Activated naive CD4-positive, alpha-beta T cell treated with anti-CD3 and anti-CD28 coated beads, Interleukin-2, amount 50 U/mL, for 72 hours (primary cell): ENCODE results near the gene ABLIM2. TPM values are rescaled to one million over a fixed set of nuclear protein-coding genes. Genes with fewer than 3 reads are reported as not detected.

Experiments used
- ATAC-seq, 2 donors: fragments of 150-1000 bp; cut with Tn5 transposase; 2 replicates each; pipeline ENCODE4 v1.10.0; 2021; ENCODE audit warnings: mild to moderate bottlenecking in 2 of 2, moderate library complexity in 2 of 2
- DNase-seq, 2 donors: peaks; one replicate each; pipeline ENCODE4 v3.0.0; 2021 to 2022; ENCODE audit warnings: low spot score in 2 of 2
- H3K27ac Mint-ChIP-seq, 2 donors: one replicate each; pipeline ENCODE4 v1.8.0; 2022; ENCODE audit warnings: mild to moderate bottlenecking in 2 of 2, mixed read lengths in 2 of 2
- H3K36me3 Mint-ChIP-seq, 2 donors: one replicate each; pipeline ENCODE4 v1.8.0; 2022; ENCODE audit warnings: mixed read lengths in 2 of 2
- H3K9me3 Mint-ChIP-seq, 2 donors: one replicate each; pipeline ENCODE4 v1.8.0; 2022; ENCODE audit warnings: mixed read lengths in 2 of 2
- total RNA-seq, 2 donors: library from RNA; stranded (reverse); gene quantifications; one replicate each; pipeline ENCODE4 v1.2.3, GENCODE V29; 2022

The ABLIM2 gene
- total RNA-seq, 2 donors from 2014 or later: 0.27 to 0.41 TPM

DNA sequence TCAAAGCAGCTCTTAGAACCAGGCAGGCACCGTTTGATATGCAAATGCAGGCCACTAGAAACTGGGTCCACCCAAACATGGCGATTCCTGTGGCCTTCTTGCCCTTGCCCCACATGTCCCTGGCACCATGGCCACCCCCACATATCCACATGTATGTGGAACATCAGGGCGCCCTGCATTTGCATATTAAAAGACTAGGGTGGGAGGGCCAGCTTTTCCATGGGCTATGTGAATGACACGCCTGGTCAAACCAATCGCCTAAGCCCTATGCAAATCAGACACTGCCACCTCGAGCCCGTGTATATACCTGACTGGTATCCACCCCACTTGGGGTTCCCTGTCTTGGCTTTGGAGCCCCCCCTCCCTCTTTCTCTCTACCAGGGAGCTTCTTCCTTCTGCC is 107.0 kb downstream of the ABLIM2 start:
- peaks cover 0 to 4% of the 10 kb centered on the region in 2 donors for H3K9me3 Mint-ChIP-seq
- no peak for ATAC-seq
- DNase-seq: no peak

GRCh38 chr4:8050555-8051206 is 107.9 kb downstream of the ABLIM2 start:
- Mint-ChIP-seq H3K36me3 (peaks cover 0 to 9% of the 10 kb centered on the region in 2 donors), H3K27ac (no peak overlapping the region), H3K9me3 (peaks cover 0 to 4% of the 10 kb centered on the region in 2 donors)
- no peak for ATAC-seq
- no peak for DNase-seq

More for the DNA sequence above, 107.0 kb downstream of the ABLIM2 start:
- H3K27ac Mint-ChIP-seq: no peak overlapping the region
- H3K36me3 Mint-ChIP-seq: peaks cover 0 to 9% of the 10 kb centered on the region in 2 donors

DNA sequence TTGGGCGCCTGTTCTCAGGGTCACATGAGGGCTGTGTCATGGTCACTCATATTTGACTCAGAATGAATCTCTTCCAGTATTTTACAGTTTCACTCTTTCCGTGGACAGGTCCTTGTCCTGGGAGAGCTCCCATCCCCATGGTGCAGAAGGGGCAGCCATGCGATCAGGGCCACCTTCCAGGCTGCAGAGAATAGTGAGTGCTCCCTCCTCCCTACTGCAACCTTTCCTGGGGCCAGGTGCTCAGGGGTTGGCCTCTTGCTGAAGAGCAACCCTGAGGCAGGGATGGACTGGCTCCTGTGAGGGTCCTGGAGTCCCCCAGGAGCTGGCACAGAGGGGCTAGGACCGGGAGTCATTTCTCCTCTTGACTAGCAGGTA is 108.4 kb downstream of the ABLIM2 start:
- peaks cover 0 to 9% of the 10 kb centered on the region in 2 donors for H3K36me3 Mint-ChIP-seq
- DNase-seq (no peak), ATAC-seq (no peak)
- H3K9me3 Mint-ChIP-seq: peaks cover 0 to 1% of the 10 kb centered on the region in 2 donors
- no peak overlapping the region for H3K27ac Mint-ChIP-seq

DNA sequence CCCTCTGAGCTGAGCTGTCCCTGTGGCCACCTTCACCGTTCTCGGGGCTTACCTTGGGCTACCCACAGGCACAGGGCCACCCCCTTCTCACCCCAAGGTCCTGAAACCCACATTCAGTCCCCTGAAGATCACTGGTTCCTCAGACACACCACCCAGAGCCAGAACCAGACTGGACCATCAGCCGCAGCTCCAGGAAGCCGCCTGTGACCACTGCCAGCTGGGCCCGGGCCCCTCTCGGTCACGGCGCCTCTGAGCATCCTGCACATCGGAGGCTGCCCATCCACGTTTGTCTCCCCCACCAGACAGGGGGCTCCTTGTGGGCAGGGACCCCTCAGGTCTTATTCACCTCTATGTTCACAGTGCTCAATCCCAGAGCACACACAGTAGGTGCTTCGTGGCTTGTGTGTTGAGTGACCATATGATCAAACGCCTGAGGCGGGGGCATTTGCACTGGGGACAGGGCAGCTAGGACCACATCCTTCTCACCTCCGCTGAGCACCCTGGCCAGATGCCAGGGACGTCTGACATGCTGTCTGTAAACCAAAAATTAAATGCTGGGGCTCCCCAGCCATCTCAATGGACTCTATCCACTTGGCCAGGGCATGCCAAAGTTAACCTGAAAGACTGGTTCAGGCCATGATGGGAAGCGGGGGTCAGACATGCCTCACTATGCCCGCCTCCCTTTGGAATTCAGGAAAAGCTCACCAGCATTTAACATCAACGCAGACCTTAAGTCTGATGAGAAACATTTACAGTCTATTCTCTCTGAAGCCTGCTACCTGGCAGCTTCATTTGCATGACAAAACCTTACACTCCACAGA is 109.5 kb downstream of the ABLIM2 start:
- H3K27ac Mint-ChIP-seq: no peak overlapping the region
- no peak for ATAC-seq
- DNase-seq: no peak
- peaks cover 0 to under 1% of the 10 kb centered on the region in 2 donors for H3K36me3 Mint-ChIP-seq
- H3K9me3 Mint-ChIP-seq: no peaks in the 10 kb centered on the region

DNA sequence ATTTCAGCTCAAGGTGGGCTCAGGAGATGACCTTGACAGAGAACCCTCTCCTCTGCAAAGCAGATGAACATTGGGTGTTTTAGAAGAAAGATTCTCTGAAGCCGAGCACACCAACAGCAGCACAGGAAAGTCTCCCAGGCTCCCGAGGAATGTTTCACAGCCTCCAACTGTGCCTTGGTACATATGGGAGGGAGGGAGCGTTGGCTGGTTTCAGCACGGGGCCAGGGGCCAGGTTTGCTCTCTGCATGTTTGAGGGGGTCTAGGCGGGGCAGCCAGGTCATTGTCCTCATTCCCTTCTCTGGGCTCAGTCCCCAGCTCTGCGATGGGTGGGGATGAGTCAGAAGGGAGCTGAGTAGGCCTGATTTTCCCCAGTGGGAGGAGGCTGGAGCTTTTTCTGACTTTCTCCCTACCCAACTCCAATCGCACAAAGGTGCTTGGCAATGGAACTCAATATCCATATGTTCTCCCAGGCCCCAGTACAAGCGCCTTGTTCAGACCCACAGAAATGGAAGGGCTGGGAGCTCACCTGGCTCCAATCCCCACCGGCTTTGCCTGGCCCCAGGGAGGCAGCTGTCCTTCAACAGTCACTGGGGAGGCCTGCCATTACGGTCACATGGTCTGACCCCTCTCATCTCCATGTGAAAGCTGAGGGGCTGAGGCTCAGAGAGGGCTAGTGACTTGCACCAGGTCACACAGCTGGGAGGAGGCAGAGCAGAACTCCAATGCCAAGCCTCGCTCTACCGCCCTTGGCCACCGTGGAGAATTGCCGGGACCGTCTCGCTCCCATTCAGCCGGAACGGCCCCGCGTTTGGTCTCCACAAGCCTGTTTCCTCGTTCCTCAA is 110.6 kb downstream of the ABLIM2 start:
- ATAC-seq (no peak), DNase-seq (no peak)
- Mint-ChIP-seq H3K9me3 (no peaks in the 10 kb centered on the region), H3K36me3 (no peaks in the 10 kb centered on the region), H3K27ac (no peak overlapping the region)

DNA sequence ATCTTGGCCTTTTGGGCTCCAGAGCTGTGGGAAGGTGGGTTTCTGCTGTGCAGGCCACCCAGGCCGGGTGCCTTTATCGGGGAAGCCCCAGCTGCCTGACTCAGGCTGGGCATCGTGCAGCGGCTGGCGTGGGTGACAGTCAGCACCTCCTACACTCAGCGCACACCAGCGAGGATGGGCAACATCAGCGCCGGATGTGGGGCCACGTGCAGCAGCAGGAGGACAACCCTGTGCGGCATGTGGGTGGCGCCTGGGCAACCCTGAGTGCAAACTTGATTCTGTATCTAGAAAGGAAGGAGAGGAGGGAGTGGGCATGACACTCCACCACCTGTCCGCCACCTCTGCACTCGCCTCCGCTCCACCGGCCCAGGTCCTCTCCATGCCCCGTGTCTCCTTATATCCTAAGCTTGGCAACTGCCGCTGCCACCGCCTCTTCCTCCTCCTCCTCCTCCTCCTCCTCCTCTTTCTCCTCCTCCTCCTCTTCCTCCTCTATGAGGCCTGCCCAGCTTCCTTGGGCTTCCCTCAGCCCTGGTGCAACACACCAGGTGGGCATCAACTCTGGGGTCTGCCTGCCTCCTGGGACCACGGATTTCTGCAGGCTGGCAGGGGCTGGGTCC is 111.6 kb downstream of the ABLIM2 start:
- DNase-seq (no peak), ATAC-seq (no peak)
- H3K9me3 Mint-ChIP-seq: no peaks in the 10 kb centered on the region
- no peaks in the 10 kb centered on the region for H3K36me3 Mint-ChIP-seq
- no peak overlapping the region for H3K27ac Mint-ChIP-seq

- H3K9me3 Mint-ChIP-seq: no peaks in the 10 kb centered on the region
- no peak for ATAC-seq
- DNase-seq: no peak
- no peak overlapping the region for H3K27ac Mint-ChIP-seq
- H3K36me3 Mint-ChIP-seq: no peaks in the 10 kb centered on the region
Measured at GRCh38 chr4:8045909-8046308, 112.7 kb downstream of the ABLIM2 start.

- no peak for ATAC-seq
- DNase-seq: no peak
- peak overlapping the region in 1 of 2 donors; percentile 9 for H3K27ac Mint-ChIP-seq
- no peaks in the 10 kb centered on the region for H3K9me3 Mint-ChIP-seq
- H3K36me3 Mint-ChIP-seq: no peaks in the 10 kb centered on the region
Measured at GRCh38 chr4:8044699-8045098, 113.9 kb downstream of the ABLIM2 start.

- Mint-ChIP-seq H3K27ac (no peak overlapping the region), H3K36me3 (no peaks in the 10 kb centered on the region), H3K9me3 (no peaks in the 10 kb centered on the region)
- no peak for ATAC-seq
- no peak for DNase-seq
Measured at GRCh38 chr4:8044244-8044643, 114.4 kb downstream of the ABLIM2 start.

GRCh38 chr4:8043596-8043995 is 115.0 kb downstream of the ABLIM2 start:
- Mint-ChIP-seq H3K36me3 (no peaks in the 10 kb centered on the region), H3K9me3 (no peaks in the 10 kb centered on the region), H3K27ac (no peak overlapping the region)
- DNase-seq (no peak), ATAC-seq (no peak)

DNA sequence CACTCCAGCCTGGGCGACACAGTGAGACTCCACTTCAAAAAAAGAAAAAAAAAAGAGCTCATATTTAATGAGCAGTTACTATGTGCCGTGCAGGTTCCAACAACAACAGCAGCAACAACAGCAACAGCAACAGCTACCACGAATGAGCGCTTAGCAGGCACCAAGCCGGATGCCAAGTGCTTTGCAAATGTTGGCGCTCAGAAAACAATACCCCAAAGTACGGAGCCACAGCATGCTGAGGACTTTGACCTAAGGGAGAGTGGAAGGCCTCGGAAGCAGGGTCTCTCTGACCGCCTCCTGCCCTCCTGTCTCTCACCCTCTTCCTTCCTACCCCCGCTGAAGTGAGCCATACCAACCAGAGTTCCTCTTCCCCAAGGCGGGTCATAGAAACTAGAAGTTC is 116.7 kb downstream of the ABLIM2 start:
- ATAC-seq (no peak), DNase-seq (no peak)
- H3K27ac Mint-ChIP-seq: no peak overlapping the region
- H3K9me3 Mint-ChIP-seq: no peaks in the 10 kb centered on the region
- no peaks in the 10 kb centered on the region for H3K36me3 Mint-ChIP-seq

DNA sequence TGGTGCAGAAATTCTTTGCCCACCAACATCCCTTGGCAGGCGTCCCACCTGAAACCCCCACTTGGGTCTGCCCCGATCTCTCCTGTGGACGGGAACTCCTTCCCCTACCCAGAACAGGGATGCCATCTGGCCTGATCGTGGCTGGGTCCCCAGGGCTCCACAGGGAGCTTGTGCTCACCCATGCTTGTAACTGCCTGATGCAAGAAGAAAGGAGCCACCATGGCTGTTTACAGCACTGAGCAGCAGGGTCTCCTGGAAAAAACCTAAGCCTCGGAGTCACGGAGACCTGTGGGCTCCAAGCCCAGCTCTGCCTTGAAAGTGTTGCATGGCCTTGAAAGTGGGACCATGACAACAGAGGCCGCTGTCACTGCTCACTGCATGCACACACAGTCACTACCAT is 117.4 kb downstream of the ABLIM2 start:
- Mint-ChIP-seq H3K27ac (no peak overlapping the region), H3K36me3 (no peaks in the 10 kb centered on the region), H3K9me3 (no peaks in the 10 kb centered on the region)
- no peak for DNase-seq
- ATAC-seq: no peak

DNA sequence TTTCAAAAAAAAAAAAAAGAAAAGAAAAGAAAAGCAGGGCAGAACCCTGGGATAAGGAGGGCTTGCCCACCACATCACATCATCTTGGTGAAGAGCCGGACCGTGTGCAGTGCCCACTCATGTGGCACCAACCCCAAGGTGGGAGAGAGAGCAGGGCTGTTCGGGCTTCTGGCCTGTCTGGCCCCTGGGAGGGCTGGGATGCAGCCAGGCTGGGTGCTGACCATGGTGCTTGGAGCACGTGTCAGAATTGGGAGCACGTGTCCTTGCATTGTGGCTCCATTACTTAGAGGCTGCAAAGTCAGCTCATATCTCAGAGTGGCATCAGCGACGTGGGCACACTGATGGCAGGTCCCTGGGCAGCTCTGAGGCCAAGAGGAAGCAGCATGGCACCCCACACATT is 118.0 kb downstream of the ABLIM2 start:
- DNase-seq: no peak
- H3K36me3 Mint-ChIP-seq: no peaks in the 10 kb centered on the region
- no peak for ATAC-seq
- no peak overlapping the region for H3K27ac Mint-ChIP-seq
- H3K9me3 Mint-ChIP-seq: no peaks in the 10 kb centered on the region

DNA sequence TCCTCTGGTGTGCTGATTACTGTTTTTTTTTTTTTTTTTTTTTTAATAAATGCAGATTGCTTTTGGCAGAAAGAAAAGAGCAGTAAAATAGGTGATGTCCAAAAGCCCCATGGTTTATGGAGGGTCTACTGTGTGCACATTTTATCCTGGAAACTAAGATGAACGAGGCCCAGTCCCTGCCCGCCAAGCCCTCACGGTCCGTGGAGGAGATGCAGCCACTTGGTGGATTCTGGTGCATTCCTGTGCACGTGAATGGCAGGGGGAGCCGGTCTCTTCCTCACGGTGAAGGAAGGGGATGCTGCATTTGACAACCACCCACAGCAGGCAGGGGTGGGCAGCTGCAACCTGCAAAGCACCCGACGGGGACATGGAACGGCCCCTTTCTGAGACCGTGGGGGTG is 118.8 kb downstream of the ABLIM2 start:
- no peak for ATAC-seq
- Mint-ChIP-seq H3K9me3 (no peaks in the 10 kb centered on the region), H3K27ac (no peak overlapping the region), H3K36me3 (no peaks in the 10 kb centered on the region)
- no peak for DNase-seq

DNA sequence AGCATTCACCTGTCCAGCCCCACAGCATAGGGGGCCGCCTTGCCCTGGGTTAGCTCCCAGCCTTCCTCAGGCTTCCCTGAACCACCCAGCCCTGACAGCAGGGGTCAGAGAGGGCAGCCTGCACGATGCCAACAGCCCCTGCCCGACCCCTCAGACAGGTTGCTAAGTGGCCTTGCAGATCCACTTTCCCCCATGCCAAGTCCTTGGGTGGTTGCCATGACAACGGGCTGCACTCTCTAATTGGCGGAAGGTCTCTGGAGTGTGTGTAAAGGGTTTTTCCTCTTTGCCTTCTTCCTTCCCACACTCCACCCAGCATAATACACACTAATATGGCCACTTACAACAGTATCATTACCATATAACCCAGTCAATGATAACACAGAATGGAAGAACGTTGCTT is 119.3 kb downstream of the ABLIM2 start:
- ATAC-seq: no peak
- Mint-ChIP-seq H3K9me3 (no peaks in the 10 kb centered on the region), H3K27ac (no peak overlapping the region), H3K36me3 (no peaks in the 10 kb centered on the region)
- no peak for DNase-seq

DNA sequence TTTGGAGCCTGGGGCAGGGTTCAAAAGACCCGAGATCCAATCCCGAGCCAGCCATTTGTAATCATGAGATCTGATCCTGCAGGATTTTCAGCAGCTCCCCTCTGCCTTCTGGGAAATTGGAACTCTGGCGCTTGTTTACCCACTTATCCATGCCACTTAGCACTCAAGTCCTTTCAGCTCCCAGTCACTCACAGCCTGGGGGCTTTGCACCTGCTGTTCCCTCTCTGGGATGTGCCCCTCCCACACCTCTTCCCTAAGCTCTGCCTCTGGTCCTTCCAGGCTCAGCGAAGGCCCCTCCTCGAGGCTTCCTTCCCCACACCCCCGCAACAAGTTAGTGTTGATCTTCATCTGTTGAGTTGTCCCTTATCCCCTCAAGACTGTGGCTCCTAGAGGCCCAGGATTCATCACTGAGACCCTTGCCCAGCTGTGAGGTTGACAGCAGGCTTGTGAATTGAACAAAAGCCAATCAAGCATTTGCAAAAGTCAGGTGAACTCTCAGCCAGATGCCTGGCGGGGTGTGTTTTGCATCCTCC is 119.8 kb downstream of the ABLIM2 start:
- Mint-ChIP-seq H3K27ac (no peak overlapping the region), H3K36me3 (no peaks in the 10 kb centered on the region), H3K9me3 (no peaks in the 10 kb centered on the region)
- ATAC-seq: no peak
- no peak for DNase-seq

GRCh38 chr4:8038083-8038482 is 120.5 kb downstream of the ABLIM2 start:
- Mint-ChIP-seq H3K36me3 (no peaks in the 10 kb centered on the region), H3K27ac (no peak overlapping the region), H3K9me3 (no peaks in the 10 kb centered on the region)
- ATAC-seq: no peak
- DNase-seq: no peak
